MCF 10A (cell line): ENCODE data around the gene ZNF592. TPM values are rescaled to one million over a fixed set of nuclear protein-coding genes. Genes with fewer than 3 reads are reported as not detected.

Experiments
- BruUV-seq: library from RNA; stranded (reverse); fragments of 400-500 nt; replicated peaks from 2 replicates; lab custom pipeline; 2021; lab: Mats Ljungman, UMichigan
- CTCF ChIA-PET: fragments of 300-600 bp; sonication (Branson Sonifier 250); formaldehyde crosslinking; extraction: SDS; loops from one replicate; lab custom pipeline; 2021; ENCODE audit warnings: antibody characterized with exemption, inconsistent platforms; lab: Yijun Ruan, JAX
- POLR2A ChIA-PET: fragments of 300-600, 350-650 bp; sonication (Branson Sonifier 250); formaldehyde crosslinking; extraction: SDS; loops from one replicate; lab custom pipeline; 2020; ENCODE audit warnings: antibody characterized with exemption, inconsistent platforms; lab: Yijun Ruan, JAX
- DNase-seq: peaks from one replicate; pipeline ENCODE4 v3.0.0-alpha.2; 2018; ENCODE audit not compliant: unreplicated experiment
- H3K27ac Mint-ChIP-seq: one replicate; pipeline ENCODE4 v1.8.0; 2022; ENCODE audit warnings: mild to moderate bottlenecking, low read depth, mixed read lengths; ENCODE audit not compliant: unreplicated experiment
- H3K27me3 Mint-ChIP-seq: one replicate; pipeline ENCODE4 v1.8.0; 2022; ENCODE audit warnings: mixed read lengths; ENCODE audit not compliant: insufficient read depth, unreplicated experiment
- H3K36me3 Mint-ChIP-seq: one replicate; pipeline ENCODE4 v1.8.0; 2022; ENCODE audit warnings: mild to moderate bottlenecking, moderate library complexity, mixed read lengths; ENCODE audit not compliant: insufficient read depth, unreplicated experiment
- H3K4me1 Mint-ChIP-seq: one replicate; pipeline ENCODE4 v1.8.0; 2022; ENCODE audit warnings: mixed read lengths; ENCODE audit not compliant: insufficient read depth, unreplicated experiment
- H3K4me3 Mint-ChIP-seq: one replicate; pipeline ENCODE4 v1.8.0; 2022; ENCODE audit warnings: mild to moderate bottlenecking, moderate library complexity, mixed read lengths; ENCODE audit not compliant: unreplicated experiment
- H3K9me3 Mint-ChIP-seq: one replicate; pipeline ENCODE4 v1.8.0; 2022; ENCODE audit warnings: mixed read lengths; ENCODE audit not compliant: unreplicated experiment
- CTCF ChIP-seq: fragments of 200-600 bp; IDR thresholded peaks from one replicate; pipeline ENCODE4 v1.8.0; 2022; ENCODE audit warnings: antibody characterized with exemption, mild to moderate bottlenecking; ENCODE audit not compliant: unreplicated experiment
- intact Hi-C: fragments of 100-400 bp; cut with micrococcal nuclease; formaldehyde crosslinking; loops from 2 replicates; pipeline ENCODE4 v1.14.1; 2022
- total RNA-seq: library from RNA; stranded (reverse); gene quantifications from 2 replicates; pipeline ENCODE4 v1.2.3, GENCODE V29; 2022

The ZNF592 gene
- total RNA-seq, 1 experiment from 2014 or later: 27.5 TPM

- BruUV-seq: no TSS peak
- Mint-ChIP-seq H3K36me3 (peaks cover 53% of the 10 kb centered on the region), H3K27ac (no peak overlapping the region), H3K4me3 (no peak overlapping the region), H3K4me1 (no peaks in the 10 kb centered on the region), H3K27me3 (no peaks in the 10 kb centered on the region), H3K9me3 (no peaks in the 10 kb centered on the region)
- no peak for DNase-seq
- TF ChIP-seq CTCF: no peak
- POLR2A ChIA-PET: no interaction called here
- intact Hi-C loops: no loop called here
- CTCF ChIA-PET: interaction anchor here (0.6 kb wide), 1 partner anchor 139 kb away, joined by 3 read pairs; no protein-coding TSS in a partner anchor
Observed at GRCh38 chr15:84778194-84778593, 29.8 kb downstream of the ZNF592 start.

- CTCF ChIA-PET: no interaction called here
- DNase-seq: no peak
- intact Hi-C loops: no loop called here
- Mint-ChIP-seq H3K4me1 (no peaks in the 10 kb centered on the region), H3K27ac (no peak overlapping the region), H3K36me3 (peaks cover 65% of the 10 kb centered on the region), H3K27me3 (no peaks in the 10 kb centered on the region), H3K9me3 (no peaks in the 10 kb centered on the region), H3K4me3 (no peak overlapping the region)
- no peak for TF ChIP-seq CTCF
- POLR2A ChIA-PET: no interaction called here
- BruUV-seq: no TSS peak
Observed at GRCh38 chr15:84780492-84780891, 32.1 kb downstream of the ZNF592 start.

GRCh38 chr15:84781495-84781894, 33.1 kb downstream of the ZNF592 start:
- ChIA-PET POLR2A (no interaction called here), CTCF (interaction anchor here (0.7 kb wide), 1 partner anchor 15 kb away, joined by 4 read pairs; no protein-coding TSS in a partner anchor)
- H3K27ac Mint-ChIP-seq: no peak overlapping the region
- H3K27me3 Mint-ChIP-seq: no peaks in the 10 kb centered on the region
- H3K9me3 Mint-ChIP-seq: no peaks in the 10 kb centered on the region
- intact Hi-C loops: no loop called here
- H3K4me1 Mint-ChIP-seq: no peaks in the 10 kb centered on the region
- no peak overlapping the region for H3K4me3 Mint-ChIP-seq
- no TSS peak for BruUV-seq
- TF ChIP-seq CTCF: no peak
- peaks cover 74% of the 10 kb centered on the region for H3K36me3 Mint-ChIP-seq
- DNase-seq: no peak

- Mint-ChIP-seq H3K4me3 (no peak overlapping the region), H3K27me3 (no peaks in the 10 kb centered on the region), H3K9me3 (no peaks in the 10 kb centered on the region), H3K4me1 (no peaks in the 10 kb centered on the region), H3K36me3 (peaks cover 74% of the 10 kb centered on the region), H3K27ac (peak overlapping the region; percentile 27)
- ChIA-PET POLR2A (no interaction called here), CTCF (no interaction called here)
- TF ChIP-seq CTCF: no peak
- intact Hi-C loops: no loop called here
- BruUV-seq: no TSS peak
- no peak for DNase-seq
Observed at GRCh38 chr15:84782346-84782745, 34.0 kb downstream of the ZNF592 start.
